PC-3 (cell line): Measurements from ENCODE around the gene MAPK8.

ENCODE experiments used
- EZH2 ChIP-seq: fragments of 300-600 bp; sonication (generic); IDR thresholded peaks from one replicate; pipeline ENCODE4 v1.6.1; 2017; ENCODE audit warnings: antibody characterized with exemption, mild to moderate bottlenecking, low read length; ENCODE audit not compliant: unreplicated experiment
- EZH2phosphoT487 ChIP-seq: fragments of 300-600 bp; sonication (generic); IDR thresholded peaks from 2 replicates; pipeline ENCODE4 v1.6.1; 2018; ENCODE audit warnings: mild to moderate bottlenecking, antibody characterized with exemption, low read length, borderline replicate concordance
- TF ChIP-seq, protein P1 (sequence below): fragments of 300-600 bp; sonication (generic); conservative IDR thresholded peaks from 2 replicates; pipeline ENCODE4 v1.5.1; 2017; ENCODE audit warnings: antibody characterized with exemption, low read depth, mild to moderate bottlenecking, low read length

DNA sequence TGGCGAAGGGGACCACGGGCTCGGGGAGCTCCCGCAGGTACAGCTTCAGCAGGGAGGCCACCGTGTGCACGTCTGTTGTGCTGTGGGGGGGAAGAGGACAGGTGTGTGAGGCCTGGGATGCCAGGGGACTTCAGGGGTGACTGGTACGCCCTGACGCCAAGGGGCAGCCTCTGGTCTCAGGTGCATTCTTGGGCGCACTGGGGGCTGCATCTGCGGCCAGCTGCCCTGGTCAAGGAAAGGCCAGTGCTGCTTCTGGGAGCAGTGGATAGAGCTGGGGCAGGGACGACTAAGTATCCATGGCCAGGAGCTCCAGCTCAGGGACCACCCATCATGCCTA is 148.5 kb downstream of the MAPK8 start:
- TF ChIP-seq EZH2 (no peak), EZH2phosphoT487 (no peak)
- TF ChIP-seq, protein P1, sequence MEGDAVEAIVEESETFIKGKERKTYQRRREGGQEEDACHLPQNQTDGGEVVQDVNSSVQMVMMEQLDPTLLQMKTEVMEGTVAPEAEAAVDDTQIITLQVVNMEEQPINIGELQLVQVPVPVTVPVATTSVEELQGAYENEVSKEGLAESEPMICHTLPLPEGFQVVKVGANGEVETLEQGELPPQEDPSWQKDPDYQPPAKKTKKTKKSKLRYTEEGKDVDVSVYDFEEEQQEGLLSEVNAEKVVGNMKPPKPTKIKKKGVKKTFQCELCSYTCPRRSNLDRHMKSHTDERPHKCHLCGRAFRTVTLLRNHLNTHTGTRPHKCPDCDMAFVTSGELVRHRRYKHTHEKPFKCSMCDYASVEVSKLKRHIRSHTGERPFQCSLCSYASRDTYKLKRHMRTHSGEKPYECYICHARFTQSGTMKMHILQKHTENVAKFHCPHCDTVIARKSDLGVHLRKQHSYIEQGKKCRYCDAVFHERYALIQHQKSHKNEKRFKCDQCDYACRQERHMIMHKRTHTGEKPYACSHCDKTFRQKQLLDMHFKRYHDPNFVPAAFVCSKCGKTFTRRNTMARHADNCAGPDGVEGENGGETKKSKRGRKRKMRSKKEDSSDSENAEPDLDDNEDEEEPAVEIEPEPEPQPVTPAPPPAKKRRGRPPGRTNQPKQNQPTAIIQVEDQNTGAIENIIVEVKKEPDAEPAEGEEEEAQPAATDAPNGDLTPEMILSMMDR: no peak
